Calu3 (cell line): Measurements from ENCODE around the gene RUFY3. TPM values are rescaled to one million over a fixed set of nuclear protein-coding genes. Genes with fewer than 3 reads are reported as not detected.
"Not testable (repeated sequence)": the region's sequence is repeated elsewhere in the genome, so short reads cannot be mapped to it uniquely, and the experiment has no call there.

ENCODE experiments used
- BruUV-seq: library from RNA; stranded (reverse); fragments of 400-500 nt; replicated peaks from 2 replicates; lab custom pipeline; 2021; lab: Mats Ljungman, UMichigan
- CTCF ChIA-PET: fragments of 300-600 bp; sonication (Branson Sonifier 250); formaldehyde crosslinking; loops from one replicate; lab custom pipeline; 2022; ENCODE audit warnings: antibody characterized with exemption; lab: Charles Lee
- DNase-seq: peaks from one replicate; pipeline ENCODE4 v3.0.0; 2022
- H3K27ac Mint-ChIP-seq: one replicate; pipeline ENCODE4 v1.8.0; 2022; ENCODE audit warnings: mixed read lengths; ENCODE audit not compliant: unreplicated experiment
- H3K27me3 Mint-ChIP-seq: one replicate; pipeline ENCODE4 v1.8.0; 2022; ENCODE audit warnings: mixed read lengths; ENCODE audit not compliant: unreplicated experiment
- H3K36me3 Mint-ChIP-seq: one replicate; pipeline ENCODE4 v1.8.0; 2022; ENCODE audit warnings: mild to moderate bottlenecking, moderate library complexity, mixed read lengths; ENCODE audit not compliant: insufficient read depth, unreplicated experiment
- H3K4me1 Mint-ChIP-seq: one replicate; pipeline ENCODE4 v1.8.0; 2022; ENCODE audit warnings: mild to moderate bottlenecking, low read depth, mixed read lengths; ENCODE audit not compliant: unreplicated experiment
- H3K4me3 Mint-ChIP-seq: one replicate; pipeline ENCODE4 v1.8.0; 2022; ENCODE audit warnings: mild to moderate bottlenecking, low read depth, moderate library complexity, mixed read lengths; ENCODE audit not compliant: unreplicated experiment
- H3K9me3 Mint-ChIP-seq: one replicate; pipeline ENCODE4 v1.8.0; 2022; ENCODE audit warnings: low read depth, mixed read lengths; ENCODE audit not compliant: unreplicated experiment
- intact Hi-C: fragments of 100-400 bp; cut with micrococcal nuclease; formaldehyde crosslinking; loops from one replicate; pipeline ENCODE4 v1.10.0; 2022; ENCODE audit not compliant: unreplicated experiment
- total RNA-seq: library from RNA; stranded (reverse); gene quantifications from 2 replicates; pipeline ENCODE4 v1.2.3, GENCODE V29; 2022
- TF ChIP-seq, protein P1 (sequence below): fragments of 200-600 bp; IDR thresholded peaks from one replicate; pipeline ENCODE4 v1.8.0; 2022; ENCODE audit warnings: antibody characterized with exemption; ENCODE audit not compliant: unreplicated experiment

Gene RUFY3
- total RNA-seq, 1 experiment from 2014 or later = 25.8 TPM

DNA sequence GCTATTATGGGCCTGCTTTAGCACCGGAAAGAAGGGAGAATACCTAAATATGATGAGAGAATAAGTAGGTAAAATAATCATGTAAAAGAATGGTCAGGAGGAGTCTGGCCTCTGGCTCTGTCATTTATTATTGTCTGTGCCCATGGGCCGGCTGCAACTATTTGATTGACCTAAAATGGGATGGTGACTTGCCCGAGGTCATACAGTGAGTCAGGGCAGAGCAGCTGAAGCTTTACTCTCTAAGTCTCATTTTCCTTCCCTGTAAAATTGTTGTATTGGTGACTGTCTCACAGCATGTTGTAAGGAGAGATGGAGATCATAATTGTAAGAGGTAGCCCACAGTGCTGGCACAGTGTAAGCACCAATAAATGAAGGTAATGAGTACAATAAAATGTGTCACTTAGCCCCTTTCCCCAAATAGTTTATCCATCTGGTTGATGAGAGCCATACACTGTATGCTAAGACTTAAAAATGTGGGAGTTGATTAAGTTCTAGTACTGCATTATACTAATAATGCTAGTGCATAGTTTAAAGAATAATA is 39.6 kb downstream of the RUFY3 start:
- intact Hi-C loops = no loop called here
- TF ChIP-seq, protein P1, sequence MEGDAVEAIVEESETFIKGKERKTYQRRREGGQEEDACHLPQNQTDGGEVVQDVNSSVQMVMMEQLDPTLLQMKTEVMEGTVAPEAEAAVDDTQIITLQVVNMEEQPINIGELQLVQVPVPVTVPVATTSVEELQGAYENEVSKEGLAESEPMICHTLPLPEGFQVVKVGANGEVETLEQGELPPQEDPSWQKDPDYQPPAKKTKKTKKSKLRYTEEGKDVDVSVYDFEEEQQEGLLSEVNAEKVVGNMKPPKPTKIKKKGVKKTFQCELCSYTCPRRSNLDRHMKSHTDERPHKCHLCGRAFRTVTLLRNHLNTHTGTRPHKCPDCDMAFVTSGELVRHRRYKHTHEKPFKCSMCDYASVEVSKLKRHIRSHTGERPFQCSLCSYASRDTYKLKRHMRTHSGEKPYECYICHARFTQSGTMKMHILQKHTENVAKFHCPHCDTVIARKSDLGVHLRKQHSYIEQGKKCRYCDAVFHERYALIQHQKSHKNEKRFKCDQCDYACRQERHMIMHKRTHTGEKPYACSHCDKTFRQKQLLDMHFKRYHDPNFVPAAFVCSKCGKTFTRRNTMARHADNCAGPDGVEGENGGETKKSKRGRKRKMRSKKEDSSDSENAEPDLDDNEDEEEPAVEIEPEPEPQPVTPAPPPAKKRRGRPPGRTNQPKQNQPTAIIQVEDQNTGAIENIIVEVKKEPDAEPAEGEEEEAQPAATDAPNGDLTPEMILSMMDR = no peak
- DNase-seq = no peak

DNA sequence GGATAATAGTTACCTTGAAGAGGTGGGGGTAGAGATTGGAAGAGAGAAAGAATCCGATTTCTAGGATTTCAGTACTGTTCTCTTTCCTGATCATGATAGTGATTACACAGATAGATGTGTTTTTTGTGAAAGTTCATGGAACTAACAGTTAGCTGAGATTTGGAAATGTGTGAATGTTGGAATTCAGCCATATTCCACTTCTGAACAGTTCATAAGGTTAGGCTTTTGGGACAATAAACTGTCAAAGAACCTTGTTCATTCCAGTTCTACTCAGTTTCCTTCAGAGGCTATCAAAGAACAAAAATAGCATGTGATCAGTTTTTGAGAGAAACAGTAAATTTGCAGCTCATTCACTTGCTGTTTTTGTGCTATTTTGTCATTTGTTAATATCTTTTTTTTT is 43.6 kb downstream of the RUFY3 start:
- CTCF ChIA-PET = no interaction called here
- H3K4me3 Mint-ChIP-seq = no peak overlapping the region
- H3K27ac Mint-ChIP-seq = no peak overlapping the region
- H3K9me3 Mint-ChIP-seq = no peaks in the 10 kb centered on the region
- H3K4me1 Mint-ChIP-seq = no peaks in the 10 kb centered on the region
- intact Hi-C loops = no loop called here
- no peaks in the 10 kb centered on the region for H3K36me3 Mint-ChIP-seq
- no TSS peak for BruUV-seq
- TF ChIP-seq, protein P1 = no peak
- no peaks in the 10 kb centered on the region for H3K27me3 Mint-ChIP-seq
- no peak for DNase-seq

More for the DNA sequence above, 39.6 kb downstream of the RUFY3 start:
- Mint-ChIP-seq H3K27ac (no peak overlapping the region), H3K36me3 (no peaks in the 10 kb centered on the region), H3K27me3 (no peaks in the 10 kb centered on the region), H3K4me1 (no peaks in the 10 kb centered on the region), H3K4me3 (no peak overlapping the region), H3K9me3 (no peaks in the 10 kb centered on the region)
- BruUV-seq = no TSS peak
- CTCF ChIA-PET = no interaction called here

DNA sequence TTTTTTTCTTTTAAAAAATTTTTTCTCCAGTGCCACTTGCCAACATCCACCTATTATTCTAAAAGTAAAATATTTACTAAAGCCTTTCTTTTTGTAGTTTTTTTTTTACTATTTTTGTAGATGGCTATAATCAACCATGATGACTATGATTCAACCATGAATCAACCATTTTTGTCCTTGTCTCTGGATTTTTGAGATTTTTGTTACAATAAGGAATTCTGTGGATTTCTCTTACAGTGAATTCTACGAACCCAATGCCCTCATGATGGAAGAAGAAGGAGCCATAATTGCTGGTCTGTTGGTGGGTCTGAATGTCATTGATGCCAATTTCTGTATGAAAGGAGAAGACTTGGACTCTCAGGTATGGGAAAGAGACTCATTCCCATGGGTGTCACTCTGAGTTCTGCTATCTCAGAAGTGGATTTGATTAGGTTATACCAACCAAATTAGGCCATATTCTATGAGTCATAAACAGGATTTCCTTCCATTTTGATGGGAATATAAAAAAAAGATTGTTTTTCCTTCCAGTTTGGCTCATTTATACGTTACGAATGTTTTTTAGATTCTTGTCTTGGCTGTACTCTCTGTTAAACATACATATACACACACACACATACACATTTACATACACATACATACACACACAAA is 46.7 kb downstream of the RUFY3 start:
- Mint-ChIP-seq H3K4me3 (no peak overlapping the region), H3K9me3 (no peaks in the 10 kb centered on the region), H3K4me1 (no peaks in the 10 kb centered on the region), H3K36me3 (no peaks in the 10 kb centered on the region), H3K27ac (no peak overlapping the region), H3K27me3 (no peaks in the 10 kb centered on the region)
- no peak for DNase-seq
- no TSS peak for BruUV-seq
- TF ChIP-seq, protein P1 = no peak
- CTCF ChIA-PET = no interaction called here
- intact Hi-C loops = no loop called here

DNA sequence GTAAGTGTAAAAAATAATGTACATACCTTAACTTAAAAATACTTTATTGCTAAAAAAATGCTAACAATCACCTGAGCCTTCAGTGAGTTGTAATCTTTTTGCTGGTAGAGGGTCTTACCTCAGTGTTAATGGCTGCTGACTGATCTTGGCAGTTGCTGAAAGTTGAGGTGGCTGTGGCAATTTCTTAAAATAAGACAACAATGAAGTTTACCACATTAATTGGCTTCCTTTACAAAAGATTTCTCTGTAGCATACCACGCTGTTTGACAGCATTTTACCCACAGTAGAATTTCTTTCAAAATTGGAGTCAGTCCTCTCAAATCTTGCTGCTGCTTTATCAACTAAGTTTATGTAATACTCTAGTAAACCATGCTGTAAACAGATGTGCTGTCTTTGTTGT is 47.6 kb downstream of the RUFY3 start:
- H3K9me3 Mint-ChIP-seq, BruUV-seq, intact Hi-C loops, H3K36me3 Mint-ChIP-seq, CTCF ChIA-PET, H3K27ac Mint-ChIP-seq, H3K4me1 Mint-ChIP-seq, H3K4me3 Mint-ChIP-seq, H3K27me3 Mint-ChIP-seq, DNase-seq: not testable (repeated sequence)
